DMS153 treated with DMSO at 0.1 percent for 48 hours (cell line): ENCODE measurements around the gene VPS51.

ENCODE experiments used
- DNase-seq: peaks from one replicate; lab custom pipeline; 2025; ENCODE audit not compliant: unreplicated experiment; lab: John Stamatoyannopoulos, UW

VPS51 gene

DNA sequence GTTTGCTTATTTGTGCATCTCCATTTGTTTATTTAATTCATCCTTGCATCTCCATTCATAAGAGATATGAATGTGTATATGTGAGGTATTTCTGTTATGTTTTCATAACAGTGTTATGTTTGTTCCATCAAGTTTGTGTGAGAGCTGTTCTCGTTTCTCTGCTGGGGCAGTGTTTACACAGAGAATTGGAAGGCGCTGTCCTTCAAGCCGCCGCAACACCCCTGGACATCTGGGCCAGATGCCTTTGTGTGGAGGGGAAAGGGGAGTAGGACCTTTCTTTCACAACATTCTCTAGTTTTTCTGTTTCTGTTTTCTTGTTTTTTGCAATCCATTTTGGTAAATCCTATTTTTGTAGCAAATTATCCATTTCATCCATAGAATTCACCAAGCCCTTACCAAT lies 8.6 kb downstream of the VPS51 start:
- DNase-seq: no peak

- DNase-seq: no peak
Observed at GRCh38 chr11:65107078-65107477, 11.1 kb downstream of the VPS51 start.

DNA sequence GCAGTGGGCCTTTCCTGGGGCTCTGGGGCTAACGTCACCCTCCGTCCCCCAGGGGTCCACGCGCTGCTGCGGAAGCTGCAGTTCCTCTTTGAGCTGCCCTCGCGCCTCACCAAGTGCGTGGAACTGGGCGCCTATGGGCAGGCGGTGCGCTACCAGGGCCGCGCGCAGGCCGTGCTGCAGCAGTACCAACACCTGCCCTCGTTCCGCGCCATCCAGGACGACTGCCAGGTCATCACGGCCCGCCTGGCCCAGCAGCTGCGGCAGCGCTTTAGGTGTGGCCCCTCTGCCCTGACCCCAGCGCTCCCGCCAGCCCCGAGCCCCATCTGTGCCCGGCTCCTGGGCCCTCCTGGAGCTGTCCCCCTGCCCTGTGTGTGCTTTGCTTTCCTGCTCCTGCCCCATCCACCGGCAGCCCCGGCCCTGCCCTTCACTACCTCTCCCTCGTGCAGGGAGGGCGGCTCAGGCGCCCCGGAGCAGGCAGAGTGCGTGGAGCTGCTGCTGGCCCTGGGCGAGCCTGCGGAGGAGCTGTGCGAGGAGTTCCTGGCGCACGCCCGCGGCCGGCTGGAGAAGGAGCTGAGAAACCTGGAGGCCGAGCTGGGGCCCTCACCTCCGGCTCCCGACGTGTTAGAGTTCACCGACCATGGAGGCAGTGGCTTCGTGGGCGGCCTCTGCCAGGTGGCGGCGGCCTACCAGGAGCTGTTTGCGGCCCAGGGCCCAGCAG lies 11.9 kb downstream of the VPS51 start:
- DNase-seq: no peak

DNA sequence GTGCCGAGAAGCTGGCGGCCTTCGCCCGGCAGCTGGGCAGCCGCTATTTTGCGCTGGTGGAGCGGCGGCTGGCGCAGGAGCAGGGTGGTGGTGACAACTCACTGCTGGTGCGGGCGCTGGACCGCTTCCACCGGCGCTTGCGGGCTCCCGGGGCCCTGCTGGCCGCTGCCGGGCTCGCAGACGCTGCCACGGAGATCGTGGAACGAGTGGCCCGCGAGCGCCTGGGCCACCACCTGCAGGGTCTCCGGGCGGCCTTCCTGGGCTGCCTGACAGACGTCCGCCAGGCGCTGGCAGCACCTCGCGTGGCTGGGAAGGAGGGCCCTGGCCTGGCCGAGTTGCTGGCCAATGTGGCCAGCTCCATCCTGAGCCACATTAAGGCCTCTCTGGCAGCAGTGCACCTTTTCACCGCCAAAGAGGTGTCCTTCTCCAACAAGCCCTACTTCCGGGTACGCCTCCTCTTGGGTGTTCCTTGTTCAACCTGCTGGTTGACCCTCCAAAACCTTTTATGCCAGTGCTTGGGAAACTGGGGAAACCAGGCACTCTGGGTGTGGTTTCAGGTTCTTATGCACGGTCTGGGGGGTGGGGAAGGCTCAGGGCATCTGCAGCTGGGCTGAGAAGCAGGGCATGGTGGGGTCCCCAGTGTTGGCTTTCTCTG lies 12.6 kb downstream of the VPS51 start:
- no peak for DNase-seq

DNA sequence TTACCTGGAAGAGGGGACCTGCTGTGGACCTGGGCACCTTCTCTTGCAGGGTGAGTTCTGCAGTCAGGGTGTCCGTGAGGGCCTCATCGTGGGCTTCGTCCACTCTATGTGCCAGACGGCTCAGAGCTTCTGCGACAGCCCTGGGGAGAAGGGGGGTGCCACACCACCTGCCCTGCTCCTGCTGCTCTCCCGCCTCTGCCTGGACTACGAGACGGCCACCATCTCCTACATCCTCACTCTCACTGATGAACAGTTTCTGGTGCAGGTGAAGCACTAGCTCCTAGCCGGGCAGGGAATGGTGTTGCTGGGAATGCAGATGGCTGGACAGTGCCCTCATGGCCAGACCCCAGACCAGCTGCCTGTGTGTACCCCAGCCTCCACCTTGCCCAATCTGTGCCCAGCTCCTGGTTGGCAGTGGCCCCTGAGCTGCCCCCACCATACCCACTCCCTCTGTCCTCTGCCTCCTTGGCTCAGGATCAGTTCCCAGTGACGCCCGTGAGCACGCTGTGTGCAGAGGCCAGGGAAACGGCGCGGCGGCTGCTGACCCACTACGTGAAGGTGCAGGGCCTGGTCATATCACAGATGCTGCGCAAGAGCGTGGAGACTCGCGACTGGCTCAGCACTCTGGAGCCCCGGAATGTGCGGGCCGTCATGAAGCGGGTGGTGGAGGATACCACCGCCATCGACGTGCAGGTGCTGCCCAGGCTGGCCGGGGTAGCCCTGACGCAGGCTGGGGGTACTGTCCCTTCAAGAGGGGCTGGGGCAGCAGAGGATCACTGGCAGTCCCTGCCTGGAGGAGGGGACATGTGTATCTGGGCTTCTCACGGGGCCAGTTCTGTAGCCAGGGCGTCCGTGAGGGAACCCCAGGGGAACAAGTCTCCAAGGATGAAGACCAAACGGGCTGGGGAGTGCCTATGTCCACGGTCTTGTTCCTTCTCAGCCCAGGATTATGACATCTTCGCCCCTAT lies 13.5 kb downstream of the VPS51 start:
- no peak for DNase-seq

- DNase-seq: peak; percentile 67
Observed at GRCh38 chr11:65110354-65110861, 14.4 kb downstream of the VPS51 start.

DNA sequence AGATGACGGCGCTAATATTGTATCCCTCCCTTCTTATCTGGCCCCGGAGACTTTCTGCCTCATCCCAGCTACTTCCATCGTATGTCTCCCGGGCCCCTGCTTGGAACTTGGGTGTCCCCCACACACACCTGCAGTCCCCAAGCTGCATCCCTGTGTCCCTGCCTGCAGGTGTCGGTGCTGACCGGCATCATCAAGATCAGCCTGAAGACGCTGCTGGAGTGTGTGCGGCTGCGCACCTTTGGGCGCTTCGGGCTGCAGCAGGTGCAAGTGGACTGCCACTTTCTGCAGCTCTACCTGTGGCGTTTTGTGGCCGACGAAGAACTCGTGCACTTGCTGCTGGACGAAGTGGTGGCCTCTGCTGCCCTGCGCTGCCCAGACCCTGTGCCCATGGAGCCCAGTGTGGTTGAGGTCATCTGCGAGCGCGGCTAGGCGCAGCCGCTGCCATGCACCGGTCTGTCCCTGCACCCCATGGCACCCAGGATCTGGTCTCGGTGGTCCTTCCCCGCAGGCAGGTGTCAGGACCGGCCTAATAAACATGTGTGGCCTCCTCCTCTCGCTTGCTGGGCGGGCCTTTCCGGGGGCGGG lies 15.2 kb downstream of the VPS51 start:
- DNase-seq: no peak

DNA sequence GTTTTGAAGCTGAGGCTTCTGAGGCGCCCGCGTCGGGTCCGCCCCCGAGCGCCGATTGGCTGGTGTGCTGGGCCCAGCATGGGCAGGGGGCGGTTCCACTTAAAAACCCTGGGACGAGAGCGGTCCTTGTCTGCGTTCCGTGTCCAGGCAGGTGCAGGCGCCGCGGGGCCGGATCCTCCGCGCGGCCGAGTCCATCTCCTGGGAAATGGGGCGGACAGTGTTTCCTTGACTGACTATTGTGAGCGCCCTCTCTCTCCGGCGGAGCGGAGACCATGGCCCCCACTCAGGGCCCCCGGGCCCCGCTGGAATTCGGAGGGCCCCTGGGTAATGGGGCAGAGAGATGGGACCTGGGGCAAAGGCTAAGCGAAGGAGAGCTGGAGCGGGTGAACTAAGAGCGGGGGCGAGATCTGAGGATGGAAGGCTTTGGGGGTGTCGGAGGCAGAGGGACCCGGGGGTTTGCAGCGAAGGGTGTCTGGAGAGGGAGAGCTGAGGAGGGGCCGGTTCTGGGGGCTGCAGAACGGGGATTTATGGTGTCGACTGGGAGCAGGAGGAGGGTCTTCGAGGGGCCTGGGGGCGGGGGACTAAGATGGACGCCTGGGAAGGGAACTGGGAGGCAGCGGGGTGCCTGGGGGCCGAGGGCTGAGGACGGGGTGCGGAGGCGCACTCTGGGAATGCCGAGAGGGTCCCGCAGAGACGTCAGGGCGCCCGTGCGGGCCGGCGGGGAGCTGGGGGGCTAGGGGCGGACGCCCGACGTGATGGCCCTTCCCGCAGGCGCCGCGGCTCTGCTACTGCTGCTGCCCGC lies 15.9 kb downstream of the VPS51 start, which contains the start of gene TM7SF2:
Gene TM7SF2, plus strand, starts transcription at position 129 of the 802 bp plus-strand sequence. Its CDS starts 144 bp downstream, at position 273.
- DNase-seq: peak; percentile 89

DNA sequence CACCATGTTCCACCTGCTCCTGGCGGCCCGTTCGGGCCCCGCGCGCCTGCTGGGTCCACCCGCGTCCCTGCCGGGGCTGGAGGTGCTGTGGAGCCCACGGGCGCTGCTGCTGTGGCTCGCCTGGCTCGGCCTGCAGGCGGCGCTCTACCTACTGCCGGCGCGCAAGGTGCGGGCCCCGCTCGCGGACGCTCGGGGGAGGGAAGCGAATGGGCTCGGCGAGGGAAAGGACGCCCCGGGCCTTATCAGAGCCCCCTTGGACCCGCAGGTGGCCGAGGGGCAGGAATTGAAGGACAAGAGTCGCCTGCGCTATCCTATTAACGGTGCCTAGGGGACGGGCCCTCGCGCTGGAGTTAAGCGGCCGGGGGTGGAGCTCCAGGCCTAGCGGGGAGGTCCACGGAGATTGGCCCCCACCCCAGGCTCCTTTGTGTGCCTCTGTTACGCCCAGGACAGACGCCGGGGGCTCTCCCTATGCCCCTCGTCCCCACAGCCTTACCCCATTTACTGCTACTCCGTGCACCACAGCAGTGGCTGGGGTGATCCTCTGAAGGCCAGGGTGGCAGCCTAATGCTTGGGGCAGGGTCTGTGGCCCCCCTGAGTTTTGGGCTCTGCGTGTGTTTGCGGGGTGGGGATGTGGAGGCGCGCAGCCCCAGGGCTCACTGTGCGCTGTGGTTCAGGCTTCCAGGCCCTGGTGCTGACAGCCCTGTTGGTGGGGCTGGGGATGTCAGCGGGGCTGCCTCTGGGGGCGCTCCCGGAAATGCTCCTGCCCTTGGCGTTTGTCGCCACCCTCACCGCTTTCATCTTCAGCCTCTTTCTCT lies 16.7 kb downstream of the VPS51 start:
- DNase-seq: peak; percentile 20

DNA sequence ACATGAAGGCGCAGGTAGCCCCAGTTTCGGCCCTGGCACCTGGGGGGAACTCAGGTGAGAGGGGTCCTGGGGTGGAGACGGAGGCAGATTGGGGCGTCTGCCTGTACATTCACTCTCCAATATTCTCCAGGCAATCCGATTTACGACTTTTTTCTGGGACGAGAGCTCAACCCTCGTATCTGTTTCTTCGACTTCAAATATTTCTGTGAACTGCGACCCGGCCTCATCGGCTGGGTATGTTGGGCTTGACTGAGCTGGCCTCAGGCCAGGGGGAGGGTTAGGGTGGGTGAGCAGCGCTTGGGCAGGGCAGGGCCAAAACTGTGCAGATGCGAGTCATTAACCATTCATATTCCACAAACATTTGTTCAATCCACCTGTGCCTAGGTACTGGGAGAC lies 17.3 kb downstream of the VPS51 start:
- DNase-seq: no peak

GRCh38 chr11:65113839-65114238 lies 17.8 kb downstream of the VPS51 start:
- DNase-seq: no peak

GRCh38 chr11:65114538-65115171 lies 18.6 kb downstream of the VPS51 start:
- DNase-seq: no peak

DNA sequence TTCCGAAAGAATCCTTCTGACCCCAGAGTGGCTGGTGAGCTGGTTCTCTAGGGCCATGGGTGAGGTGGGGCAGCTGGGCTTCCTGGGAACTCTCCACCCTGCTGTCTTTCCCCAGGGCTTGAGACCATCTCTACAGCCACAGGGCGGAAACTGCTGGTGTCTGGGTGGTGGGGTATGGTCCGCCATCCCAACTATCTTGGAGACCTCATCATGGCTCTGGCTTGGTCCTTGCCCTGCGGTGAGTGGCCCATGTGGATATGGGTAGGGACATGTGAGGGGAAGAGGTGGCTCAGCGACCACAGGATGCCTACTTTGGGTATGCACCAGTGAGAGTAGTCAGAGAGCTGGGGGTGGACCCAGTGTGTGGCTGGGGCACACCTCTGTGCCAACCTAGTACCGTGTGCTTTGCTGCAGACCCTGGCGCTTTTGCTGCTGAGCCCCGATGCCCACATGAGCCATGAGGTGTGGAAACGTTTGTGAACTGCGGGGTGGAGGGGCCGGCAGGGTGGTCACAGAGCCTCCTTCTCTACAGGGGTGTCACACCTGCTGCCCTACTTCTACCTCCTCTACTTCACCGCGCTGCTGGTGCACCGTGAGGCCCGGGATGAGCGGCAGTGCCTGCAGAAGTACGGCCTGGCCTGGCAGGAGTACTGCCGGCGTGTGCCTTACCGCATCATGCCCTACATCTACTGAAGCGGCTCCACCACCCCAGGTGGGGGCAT lies 19.5 kb downstream of the VPS51 start:
- no peak for DNase-seq

DNA sequence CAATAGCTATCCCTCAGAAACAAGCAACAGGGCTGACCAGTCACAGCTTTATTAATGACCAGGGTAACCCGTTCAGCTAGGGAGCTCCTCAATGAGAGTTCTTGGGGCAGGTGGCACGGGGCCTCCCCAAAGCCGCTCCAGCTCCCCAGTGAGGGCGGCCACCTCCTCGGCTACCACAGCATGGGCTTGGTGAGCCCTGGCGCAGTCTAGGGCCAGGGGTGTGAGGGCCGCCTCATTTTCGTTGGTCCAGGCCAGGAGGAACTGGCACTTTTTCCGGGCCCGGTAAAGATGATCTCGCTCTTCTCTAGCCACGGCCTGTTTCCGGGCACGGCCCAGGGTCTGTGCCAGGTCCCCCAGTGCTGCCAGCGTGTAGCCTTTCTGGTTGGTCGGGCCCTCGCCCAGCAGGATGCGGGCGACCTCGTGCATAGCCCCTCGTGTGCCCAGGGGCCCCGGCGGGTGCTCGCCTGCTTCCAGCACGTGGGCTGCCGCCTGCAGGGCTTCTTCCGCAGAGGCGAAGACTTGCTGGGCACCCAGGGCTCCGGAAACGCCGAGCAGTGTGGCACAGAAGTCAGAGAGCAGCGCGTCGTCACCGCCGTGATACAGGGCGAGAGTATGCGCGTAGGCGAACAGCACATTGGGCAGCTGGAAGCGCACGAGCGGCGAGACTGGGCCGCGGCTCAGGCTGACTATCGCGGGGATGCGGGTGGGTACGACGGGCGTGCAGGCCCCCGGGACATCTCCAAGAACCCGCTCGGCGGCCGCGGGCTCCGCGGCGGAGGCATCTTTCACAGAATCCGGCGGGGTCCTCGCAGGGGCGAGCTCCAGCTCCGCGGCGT lies 20.6 kb downstream of the VPS51 start:
- DNase-seq: no peak

DNA sequence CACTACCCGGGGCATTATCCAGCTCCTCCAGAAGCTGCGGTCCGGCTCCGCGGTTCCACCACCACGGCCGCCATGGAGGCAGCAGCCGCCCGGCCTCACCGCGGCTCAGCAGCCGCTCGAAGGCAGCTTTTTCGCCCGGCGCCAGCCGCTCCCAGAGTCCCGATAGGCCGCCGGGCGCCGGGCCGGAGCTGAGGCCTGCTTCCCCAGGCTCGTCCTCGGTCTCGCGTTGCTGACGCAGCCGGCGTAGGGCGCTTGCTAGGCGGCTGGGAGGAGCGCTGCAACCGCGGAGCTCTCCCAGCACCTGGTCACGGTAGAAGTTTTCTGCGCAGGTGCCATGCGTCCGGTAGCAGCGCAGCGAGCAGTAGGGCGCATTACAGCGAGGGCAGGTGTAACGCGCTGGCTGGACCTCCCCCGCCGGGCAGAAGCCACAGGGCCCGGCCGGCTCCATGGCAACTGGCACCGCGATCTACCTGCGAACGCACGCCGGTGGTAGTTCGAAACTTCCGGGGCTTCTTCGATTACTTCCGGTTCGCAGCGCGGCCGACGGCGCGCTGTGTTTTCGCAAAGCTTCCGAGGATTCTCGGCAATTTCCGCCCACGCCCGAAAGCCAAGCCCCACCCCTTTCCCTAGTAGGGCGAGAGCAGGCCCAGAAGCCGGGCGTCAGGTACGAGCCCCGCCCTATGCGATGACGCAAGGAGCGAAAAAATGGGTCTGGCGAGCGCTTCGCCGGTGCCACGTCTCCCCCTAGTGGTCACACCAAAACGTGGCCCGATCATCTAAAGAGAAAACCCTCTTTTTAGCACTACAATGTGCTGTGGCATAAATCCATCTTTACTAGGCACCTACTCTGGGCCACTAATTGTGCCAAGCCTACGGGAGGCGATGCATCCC lies 21.4 kb downstream of the VPS51 start, which contains the start of gene ZNHIT2:
Gene ZNHIT2, minus strand, starts transcription at position 496 of the 891 bp plus-strand sequence. Its CDS starts 48 bp downstream, at position 448.
- DNase-seq: peak; percentile 99
